H1 (cell line): ENCODE measurements around the gene SCN3B. TPM values are rescaled to one million over a fixed set of nuclear protein-coding genes. Genes with fewer than 3 reads are reported as not detected.

Experiments
- CHD7 ChIP-seq: fragments of 300-600 bp; sonication (generic); IDR thresholded peaks from 2 replicates; pipeline ENCODE4 v1.7.1; 2012; ENCODE audit warnings: low read length, moderate library complexity, mild to moderate bottlenecking, inconsistent platforms; ENCODE audit not compliant: insufficient replicate concordance
- KDM1A ChIP-seq: fragments of 200-600, 300-600 bp; sonication (generic); IDR thresholded peaks from 2 replicates; pipeline ENCODE4 v1.7.1; 2016; ENCODE audit warnings: mild to moderate bottlenecking, low read length, borderline replicate concordance
- RAD21 ChIP-seq, 2 experiments: IDR thresholded peaks in 1 of 2; conservative IDR thresholded peaks in 1 of 2; 2 replicates each; pipeline ENCODE4 v1.6.1; 2011; ENCODE audit warnings: low read depth in 2 of 2, low read length in 2 of 2, improper control_type of control experiment in 1 of 2, inconsistent platforms in 1 of 2, mild to moderate bottlenecking in 1 of 2, moderate library complexity in 1 of 2
- RNF2 ChIP-seq: fragments of 200-900, 300-1000 bp; sonication (generic); IDR thresholded peaks from 2 replicates; pipeline ENCODE4 v1.7.1; 2016; ENCODE audit warnings: borderline replicate concordance, low read depth, mild to moderate bottlenecking, antibody characterized with exemption, low read length; ENCODE audit not compliant: poor library complexity, severe bottlenecking; ENCODE audit errors: missing control alignments
- SAP30 ChIP-seq: fragments of 300-600 bp; sonication (generic); IDR thresholded peaks from 2 replicates; pipeline ENCODE4 v1.7.1; 2012; ENCODE audit warnings: low read length, moderate library complexity, mild to moderate bottlenecking, inconsistent platforms; ENCODE audit not compliant: insufficient read depth, insufficient replicate concordance
- TCF12 ChIP-seq: IDR thresholded peaks from 2 replicates; pipeline ENCODE4 v1.6.1; 2011; ENCODE audit warnings: low read depth, mild to moderate bottlenecking, low read length
- polyA plus RNA-seq, 7 experiments: library from polyadenylated mRNA; depleted of rRNA in 3 of 7; stranded (reverse) in 5 of 7; unstranded in 2 of 7; fragments of >200 nt in 5 of 7; fragments of 200-250 nt in 2 of 7; gene quantifications; 1 replicate in 5 of 7; 2 replicates in 1 of 7; 4 replicates in 1 of 7; pipeline versions ENCODE4 v1.2.1 to v1.2.3, GENCODE V29; 2011 to 2013; ENCODE audit warnings: missing spikeins in 2 of 7, mixed read lengths in 2 of 7
- total RNA-seq: library from RNA; stranded (reverse); fragmentation: NEBNext Ultra II Directional; extraction: Animal tissue kit (Norgen Biotek cat#: 25700); gene quantifications from 2 replicates; pipeline ENCODE4 v1.2.1, GENCODE V29; 2021

SCN3B gene
- total and polyA plus RNA-seq, 2 of the 8 experiments (the other 6 are each of a cell fraction or from before 2014, with no cell fraction given) = 0.67 to 1.1 TPM

GRCh38 chr11:123702696-123703095 is 48.3 kb upstream of the SCN3B start (continued):
- TF ChIP-seq CHD7 (no peak), RNF2 (no peak), RAD21 (IDR thresholded peaks at IDR 0.05 in 1 of 2, conservative IDR thresholded peaks at IDR 0.05 in 1 of 2; ENCODE audit: low read depth in 2 of 2, low read length in 2 of 2) (no peak), KDM1A (no peak), TCF12 (no peak), SAP30 (no peak)
